GM10266 (cell line): ENCODE measurements around the gene YEATS2.
"Not testable (repeated sequence)": the region's sequence is repeated elsewhere in the genome, so short reads cannot be mapped to it uniquely, and the experiment has no call there.

Source experiments
- DNase-seq: peaks from one replicate; pipeline ENCODE4 v3.0.0; 2012; ENCODE audit errors: extremely low spot score
- TF ChIP-seq, protein P1 (sequence below): IDR thresholded peaks from 2 replicates; pipeline ENCODE4 v1.5.1; 2012; ENCODE audit warnings: mild to moderate bottlenecking, low read depth; ENCODE audit not compliant: control insufficient read depth, insufficient read depth; ENCODE audit errors: missing control alignments

YEATS2 gene

DNA sequence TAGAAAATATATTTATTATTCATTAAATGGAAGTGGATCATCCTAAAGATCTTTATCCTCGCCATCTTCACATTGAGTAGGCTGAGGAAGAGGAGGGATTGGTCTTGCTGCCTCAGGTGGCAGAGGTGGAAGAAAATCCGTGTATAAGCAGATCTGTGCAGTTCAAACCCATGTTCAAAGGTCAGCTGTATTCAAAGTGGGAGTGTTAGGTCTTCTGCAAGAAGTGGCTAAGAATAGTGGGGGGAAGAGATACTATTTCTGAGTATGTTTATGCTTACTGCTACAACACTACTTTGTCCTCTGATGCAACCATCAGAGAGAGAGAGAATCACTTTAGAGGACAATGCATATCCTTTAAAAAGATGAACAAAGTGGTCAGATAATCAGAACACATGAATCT is 39.5 kb downstream of the YEATS2 start:
- DNase-seq: no peak
- TF ChIP-seq, protein P1, sequence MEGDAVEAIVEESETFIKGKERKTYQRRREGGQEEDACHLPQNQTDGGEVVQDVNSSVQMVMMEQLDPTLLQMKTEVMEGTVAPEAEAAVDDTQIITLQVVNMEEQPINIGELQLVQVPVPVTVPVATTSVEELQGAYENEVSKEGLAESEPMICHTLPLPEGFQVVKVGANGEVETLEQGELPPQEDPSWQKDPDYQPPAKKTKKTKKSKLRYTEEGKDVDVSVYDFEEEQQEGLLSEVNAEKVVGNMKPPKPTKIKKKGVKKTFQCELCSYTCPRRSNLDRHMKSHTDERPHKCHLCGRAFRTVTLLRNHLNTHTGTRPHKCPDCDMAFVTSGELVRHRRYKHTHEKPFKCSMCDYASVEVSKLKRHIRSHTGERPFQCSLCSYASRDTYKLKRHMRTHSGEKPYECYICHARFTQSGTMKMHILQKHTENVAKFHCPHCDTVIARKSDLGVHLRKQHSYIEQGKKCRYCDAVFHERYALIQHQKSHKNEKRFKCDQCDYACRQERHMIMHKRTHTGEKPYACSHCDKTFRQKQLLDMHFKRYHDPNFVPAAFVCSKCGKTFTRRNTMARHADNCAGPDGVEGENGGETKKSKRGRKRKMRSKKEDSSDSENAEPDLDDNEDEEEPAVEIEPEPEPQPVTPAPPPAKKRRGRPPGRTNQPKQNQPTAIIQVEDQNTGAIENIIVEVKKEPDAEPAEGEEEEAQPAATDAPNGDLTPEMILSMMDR: no peak

DNA sequence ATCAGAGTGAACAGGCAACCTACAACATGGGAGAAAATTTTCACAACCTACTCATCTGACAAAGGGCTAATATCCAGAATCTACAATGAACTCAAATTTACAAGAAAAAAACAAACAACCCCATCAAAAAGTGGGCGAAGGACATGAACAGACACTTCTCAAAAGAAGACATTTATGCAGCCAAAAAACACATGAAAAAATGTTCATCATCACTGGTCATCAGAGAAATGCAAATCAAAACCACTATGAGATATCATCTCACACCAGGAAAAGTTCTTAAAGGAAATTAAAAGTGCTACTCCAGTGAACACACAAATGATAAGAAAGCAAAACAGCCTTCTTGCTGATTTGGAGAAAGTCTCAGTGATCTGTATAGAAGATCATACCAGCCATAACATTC is 42.6 kb downstream of the YEATS2 start:
- DNase-seq: not testable (repeated sequence)

DNA sequence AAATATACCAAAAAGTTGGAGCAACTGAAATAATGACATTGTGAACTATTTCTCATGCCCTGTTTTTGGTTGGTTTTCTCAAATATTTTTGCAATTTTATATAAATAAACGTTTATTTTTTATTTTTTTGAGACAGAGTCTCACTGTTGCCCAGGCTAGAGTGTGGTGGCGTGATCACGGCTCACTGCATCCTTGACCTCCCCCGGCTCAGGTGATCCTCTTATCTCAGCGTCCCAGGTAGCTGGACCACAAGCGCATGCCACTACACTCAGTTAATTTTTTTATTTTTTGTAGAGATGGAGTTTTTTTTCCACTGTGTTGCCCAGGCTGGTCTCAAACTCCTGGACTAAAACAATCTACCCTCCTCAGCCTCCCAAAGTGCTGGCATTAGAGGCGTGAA is 45.6 kb downstream of the YEATS2 start:
- no peak for DNase-seq
- TF ChIP-seq, protein P1: no peak

- DNase-seq: no peak
- TF ChIP-seq, protein P1: no peak
These were observed 47.9 kb downstream of the YEATS2 start for GRCh38 chr3:183745300-183746098.

- TF ChIP-seq, protein P1: no peak
These were observed 56.5 kb downstream of the YEATS2 start for GRCh38 chr3:183754052-183754451.

DNA sequence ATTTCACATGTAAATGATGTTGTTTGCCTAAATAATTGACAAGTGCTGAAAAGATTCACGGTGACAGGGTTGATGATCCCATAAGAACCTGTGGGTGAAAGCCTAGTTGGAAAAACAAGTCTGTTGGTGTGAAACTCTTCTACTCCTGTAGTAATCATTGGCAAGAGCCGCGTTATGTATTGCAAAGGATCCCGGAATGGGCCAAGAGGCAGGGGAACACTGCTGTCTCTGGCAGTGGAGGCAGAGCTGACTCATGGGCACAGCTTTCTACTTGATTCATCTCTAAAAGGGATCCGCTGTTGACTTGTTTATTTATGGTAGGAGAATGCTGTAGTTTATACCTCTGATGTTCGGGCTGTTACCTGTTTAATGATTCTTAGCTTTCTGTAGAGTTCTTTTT is 64.7 kb downstream of the YEATS2 start:
- TF ChIP-seq, protein P1: no peak
- no peak for DNase-seq

More at GRCh38 chr3:183754052-183754451, 56.5 kb downstream of the YEATS2 start:
- no peak for DNase-seq

DNA sequence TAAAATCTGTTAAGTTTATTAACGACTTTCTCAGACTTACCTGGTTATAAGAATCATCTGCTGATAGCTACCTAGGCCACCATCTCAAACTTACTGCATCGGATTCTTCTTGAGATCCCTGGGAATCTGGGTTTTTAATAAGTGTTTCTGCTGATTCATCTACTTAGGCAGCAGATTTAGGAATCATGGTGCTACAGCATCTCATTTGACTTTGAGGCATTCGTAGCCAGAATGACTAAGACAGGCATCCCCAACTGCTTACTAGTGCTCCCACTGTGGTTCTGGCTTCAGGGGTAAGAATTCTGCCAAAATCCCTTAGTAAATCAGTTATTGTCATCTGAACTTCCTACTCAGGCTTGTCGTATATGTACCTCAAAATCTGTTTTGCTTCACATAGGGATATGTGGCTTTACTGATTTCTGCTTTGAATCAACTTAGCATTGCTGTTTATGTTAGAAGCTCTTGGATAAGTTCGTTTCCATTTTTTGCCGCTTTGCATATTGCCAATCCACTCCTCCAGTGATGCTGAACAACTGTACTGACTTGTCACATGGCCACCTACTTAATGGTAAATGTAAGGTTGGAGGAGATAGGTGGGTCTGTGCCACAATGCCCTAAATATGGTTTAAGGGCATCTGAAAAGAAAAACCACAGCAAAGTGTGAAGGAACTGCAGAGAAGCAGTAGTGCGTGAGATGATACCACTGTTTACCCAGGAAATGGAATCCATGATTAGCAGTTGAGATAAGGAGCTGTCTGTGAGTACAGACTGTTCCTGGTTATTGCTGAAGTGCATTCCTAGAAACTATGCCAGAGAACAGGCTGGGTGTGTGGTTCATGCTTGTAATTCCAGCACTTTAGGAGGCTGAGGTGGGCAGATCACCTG is 67.5 kb downstream of the YEATS2 start:
- no peak for DNase-seq

More for the DNA sequence above, 67.5 kb downstream of the YEATS2 start:
- TF ChIP-seq, protein P1: no peak
